HepG2 (cell line): ENCODE data around the gene PHF5A. TPM values are rescaled to one million over a fixed set of nuclear protein-coding genes. Genes with fewer than 3 reads are reported as not detected.
A peak's percentile ranks its signal among the peaks of the same experiment; 100 is the strongest.

Source experiments
- CCAR2 ChIP-seq: fragments of 200-400 bp; formaldehyde crosslinking; optimal IDR thresholded peaks from 2 replicates; pipeline ENCODE3; 2018; ENCODE audit warnings: low read depth, mild to moderate bottlenecking, low read length, moderate library complexity
- CEBPB ChIP-seq: IDR thresholded peaks from 2 replicates; pipeline ENCODE4 v1.6.1; 2011; ENCODE audit warnings: low read depth, low read length, improper control_type of control experiment, borderline replicate concordance
- CENPX ChIP-seq: sonication (generic); formaldehyde crosslinking; IDR thresholded peaks from 2 replicates; pipeline ENCODE4 v1.9.0; 2021; ENCODE audit warnings: mild to moderate bottlenecking, missing genetic modification reagents, moderate library complexity
- FLYWCH1 ChIP-seq: sonication (generic); formaldehyde crosslinking; IDR thresholded peaks from 2 replicates; pipeline ENCODE4 v1.8.1; 2023; ENCODE audit warnings: mild to moderate bottlenecking, missing genetic modification reagents
- GATAD2A ChIP-seq: IDR thresholded peaks from 2 replicates; pipeline ENCODE4 v1.6.1; 2016
- GRHL1 ChIP-seq: sonication (generic); formaldehyde crosslinking; conservative IDR thresholded peaks from 2 replicates; pipeline ENCODE4 v1.8.0; 2022; ENCODE audit warnings: missing genetic modification reagents
- HOXD1 ChIP-seq: sonication (generic); formaldehyde crosslinking; IDR thresholded peaks from 2 replicates; pipeline ENCODE4 v1.5.0; 2020; ENCODE audit warnings: missing genetic modification reagents
- MAFG ChIP-seq: sonication (generic); formaldehyde crosslinking; IDR thresholded peaks from 2 replicates; pipeline ENCODE4 v1.5.1; 2020; ENCODE audit warnings: mild to moderate bottlenecking, missing genetic modification reagents
- MAFK ChIP-seq, 2 experiments: IDR thresholded peaks in 1 of 2; conservative IDR thresholded peaks in 1 of 2; 2 replicates each; pipeline ENCODE4 v1.6.1; 2011; ENCODE audit warnings: improper control_type of control experiment in 2 of 2, low read length in 2 of 2
- PBX3 ChIP-seq: sonication (generic); formaldehyde crosslinking; IDR thresholded peaks from 2 replicates; pipeline ENCODE4 v1.8.1; 2023; ENCODE audit warnings: missing genetic modification reagents, inconsistent platforms, borderline replicate concordance
- PLRG1 ChIP-seq: fragments of 450-650 bp; conservative IDR thresholded peaks from 2 replicates; pipeline ENCODE4 v1.6.1; 2016
- SP2 ChIP-seq: sonication (generic); formaldehyde crosslinking; IDR thresholded peaks from 2 replicates; pipeline ENCODE4 v1.5.1; 2020; ENCODE audit warnings: mild to moderate bottlenecking, missing genetic modification reagents
- TEAD3 ChIP-seq: optimal IDR thresholded peaks from 2 replicates; pipeline ENCODE3; 2016; ENCODE audit warnings: borderline replicate concordance
- ZBTB1 ChIP-seq: sonication (generic); formaldehyde crosslinking; IDR thresholded peaks from 2 replicates; pipeline ENCODE4 v1.4.0; 2020; ENCODE audit warnings: missing genetic modification reagents, borderline replicate concordance
- ZBTB34 ChIP-seq: sonication (generic); formaldehyde crosslinking; IDR thresholded peaks from 2 replicates; pipeline ENCODE4 v1.8.0; 2022; ENCODE audit warnings: mild to moderate bottlenecking, missing genetic modification reagents
- ZNF430 ChIP-seq: sonication (generic); formaldehyde crosslinking; IDR thresholded peaks from 2 replicates; pipeline ENCODE4 v1.9.0; 2021; ENCODE audit warnings: mild to moderate bottlenecking, missing genetic modification reagents
- ZNF431 ChIP-seq: sonication (generic); formaldehyde crosslinking; IDR thresholded peaks from 2 replicates; pipeline ENCODE4 v1.9.0; 2022; ENCODE audit warnings: missing genetic modification reagents, low read depth, mild to moderate bottlenecking, borderline replicate concordance
- ZNF549 ChIP-seq: sonication (generic); formaldehyde crosslinking; IDR thresholded peaks from 2 replicates; pipeline ENCODE4 v1.5.0; 2020; ENCODE audit warnings: missing genetic modification reagents
- ZNF550 ChIP-seq: sonication (generic); formaldehyde crosslinking; IDR thresholded peaks from 2 replicates; pipeline ENCODE4 v1.4.0; 2020; ENCODE audit warnings: mild to moderate bottlenecking, missing genetic modification reagents, borderline replicate concordance
- polyA plus RNA-seq, 8 experiments: library from polyadenylated mRNA; depleted of rRNA in 3 of 8; stranded (reverse) in 7 of 8; unstranded in 1 of 8; fragments of >200 nt; fragmentation: Illumina TruSeq in 4 of 8; extraction: Trizol in 4 of 8; gene quantifications; 2 replicates each; pipeline versions ENCODE4 v1.2.1 to v1.2.3, GENCODE V29; 2011 to 2016; ENCODE audit warnings: low read depth in 4 of 8, missing spikeins in 1 of 8, mixed read lengths in 1 of 8; ENCODE audit not compliant: insufficient read depth in 1 of 8
- total RNA-seq, 5 experiments: library from RNA; depleted of rRNA; stranded (reverse); fragments of >200 nt; fragmentation: Illumina TruSeq; extraction: Trizol; gene quantifications; 2 replicates each; pipeline ENCODE4 v1.2.3, GENCODE V29; 2016; ENCODE audit warnings: low read depth in 1 of 5
- TF ChIP-seq, protein P1 (sequence below): sonication (generic); formaldehyde crosslinking; IDR thresholded peaks from 2 replicates; pipeline ENCODE4 v1.5.0; 2020; ENCODE audit warnings: missing genetic modification reagents
- TF ChIP-seq, protein P2 (sequence below): sonication (generic); formaldehyde crosslinking; IDR thresholded peaks from 2 replicates; pipeline ENCODE4 v1.5.0; 2020; ENCODE audit warnings: missing genetic modification reagents
- TF ChIP-seq, protein P3 (sequence below): IDR thresholded peaks from 2 replicates; pipeline ENCODE4 v1.6.1; 2018; ENCODE audit warnings: missing genetic modification reagents

Gene PHF5A
- total and polyA plus RNA-seq, 2 of the 13 experiments (the other 11 are each of a cell fraction or from before 2014, with no cell fraction given) = 56.6 to 105 TPM

GRCh38 chr22:41446639-41447434 lies 21.7 kb downstream of the PHF5A start, which contains the start of gene TOB2 (continued):
- TF ChIP-seq MAFG (CRISPR knock-in tag) = 0 out of 2 replicates have a peak, but pooled peaks have one; percentile 40
- no peak for TF ChIP-seq ZNF549 (CRISPR knock-in tag)
- TF ChIP-seq GRHL1 (CRISPR knock-in tag) = no peak; the same call in 1 of the 2 replicates
- peak; percentile 83 for TF ChIP-seq TEAD3
- no peak for TF ChIP-seq MAFK (conservative IDR thresholded peaks at IDR 0.05 in 1 of 2, IDR thresholded peaks at IDR 0.05 in 1 of 2; ENCODE audit: low read length in 2 of 2)
- TF ChIP-seq GATAD2A = peak; percentile 78
- TF ChIP-seq HOXD1 (CRISPR knock-in tag) = peak; percentile 83; the same call in 1 of the 2 replicates
- TF ChIP-seq, protein P1, sequence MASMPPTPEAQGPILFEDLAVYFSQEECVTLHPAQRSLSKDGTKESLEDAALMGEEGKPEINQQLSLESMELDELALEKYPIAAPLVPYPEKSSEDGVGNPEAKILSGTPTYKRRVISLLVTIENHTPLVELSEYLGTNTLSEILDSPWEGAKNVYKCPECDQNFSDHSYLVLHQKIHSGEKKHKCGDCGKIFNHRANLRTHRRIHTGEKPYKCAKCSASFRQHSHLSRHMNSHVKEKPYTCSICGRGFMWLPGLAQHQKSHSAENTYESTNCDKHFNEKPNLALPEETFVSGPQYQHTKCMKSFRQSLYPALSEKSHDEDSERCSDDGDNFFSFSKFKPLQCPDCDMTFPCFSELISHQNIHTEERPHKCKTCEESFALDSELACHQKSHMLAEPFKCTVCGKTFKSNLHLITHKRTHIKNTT = 0 out of 2 replicates have a peak, but pooled peaks have one; percentile 51
- TF ChIP-seq ZNF431 = peak; percentile 98
- TF ChIP-seq ZNF550 (CRISPR knock-in tag) = no peak; the same call in 1 of the 2 replicates
- TF ChIP-seq CEBPB = no peak
- TF ChIP-seq SP2 (CRISPR knock-in tag) = peak; percentile 53
- TF ChIP-seq ZBTB1 (CRISPR knock-in tag) = peak; percentile 31; the same call in 1 of the 2 replicates
- TF ChIP-seq, protein P2, sequence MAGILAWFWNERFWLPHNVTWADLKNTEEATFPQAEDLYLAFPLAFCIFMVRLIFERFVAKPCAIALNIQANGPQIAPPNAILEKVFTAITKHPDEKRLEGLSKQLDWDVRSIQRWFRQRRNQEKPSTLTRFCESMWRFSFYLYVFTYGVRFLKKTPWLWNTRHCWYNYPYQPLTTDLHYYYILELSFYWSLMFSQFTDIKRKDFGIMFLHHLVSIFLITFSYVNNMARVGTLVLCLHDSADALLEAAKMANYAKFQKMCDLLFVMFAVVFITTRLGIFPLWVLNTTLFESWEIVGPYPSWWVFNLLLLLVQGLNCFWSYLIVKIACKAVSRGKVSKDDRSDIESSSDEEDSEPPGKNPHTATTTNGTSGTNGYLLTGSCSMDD (CRISPR knock-in tag) = no peak
- TF ChIP-seq CCAR2 = peak; percentile 62
- TF ChIP-seq CENPX (CRISPR knock-in tag) = no peak
- peak; percentile 97 for TF ChIP-seq ZNF430 (CRISPR knock-in tag)
- peak; percentile 73; the same call in 1 of the 2 replicates for TF ChIP-seq PBX3 (CRISPR knock-in tag)
- TF ChIP-seq ZBTB34 = peak; percentile 10; the same call in 1 of the 2 replicates
- no peak for TF ChIP-seq PLRG1
- TF ChIP-seq FLYWCH1 = peak; percentile 95
- TF ChIP-seq, protein P3, sequence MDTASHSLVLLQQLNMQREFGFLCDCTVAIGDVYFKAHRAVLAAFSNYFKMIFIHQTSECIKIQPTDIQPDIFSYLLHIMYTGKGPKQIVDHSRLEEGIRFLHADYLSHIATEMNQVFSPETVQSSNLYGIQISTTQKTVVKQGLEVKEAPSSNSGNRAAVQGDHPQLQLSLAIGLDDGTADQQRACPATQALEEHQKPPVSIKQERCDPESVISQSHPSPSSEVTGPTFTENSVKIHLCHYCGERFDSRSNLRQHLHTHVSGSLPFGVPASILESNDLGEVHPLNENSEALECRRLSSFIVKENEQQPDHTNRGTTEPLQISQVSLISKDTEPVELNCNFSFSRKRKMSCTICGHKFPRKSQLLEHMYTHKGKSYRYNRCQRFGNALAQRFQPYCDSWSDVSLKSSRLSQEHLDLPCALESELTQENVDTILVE (CRISPR knock-in tag) = peak; percentile 96
